ENCODE results near the gene BPTF. TPM values are rescaled to one million over a fixed set of nuclear protein-coding genes. Genes with fewer than 3 reads are reported as not detected.
A peak's percentile ranks its signal among the peaks of the same experiment; 100 is the strongest.

The BPTF gene
- total and polyA plus RNA-seq, 2 of the 13 experiments (the other 11 are each of a cell fraction or from before 2014, with no cell fraction given) = 43.5 to 66.1 TPM

DNA sequence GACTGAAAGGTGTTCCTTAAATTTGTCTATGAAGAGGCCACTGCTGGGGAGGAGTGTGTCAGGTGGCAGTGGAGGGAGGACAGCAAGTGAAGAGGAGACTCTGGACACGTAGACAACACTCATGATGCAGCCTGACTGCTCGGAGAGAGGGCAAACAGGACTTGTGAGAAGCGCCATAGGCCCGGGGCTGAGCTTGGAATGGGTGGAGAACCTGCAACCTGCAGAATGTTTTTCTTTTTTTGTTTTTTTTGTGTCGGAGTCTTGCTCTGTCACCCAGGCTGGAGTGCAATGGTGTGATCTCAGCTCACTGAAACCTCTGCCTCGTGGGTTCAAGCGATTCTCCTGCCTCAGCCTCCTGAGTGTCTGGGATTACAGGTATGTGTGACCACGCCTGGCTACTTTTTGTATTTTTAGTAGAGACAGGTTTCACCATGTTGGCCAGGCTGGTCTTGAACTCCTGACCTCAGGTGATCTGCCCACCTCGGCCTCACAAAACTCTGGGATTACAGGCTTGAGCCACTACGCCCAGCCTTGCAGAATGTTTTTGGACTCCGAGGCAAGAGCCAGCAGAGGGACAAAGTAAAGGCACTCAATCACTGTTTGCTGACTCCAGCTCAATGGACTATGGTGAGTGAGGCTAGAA is 189.9 kb downstream of the BPTF start (continued):
- TF ChIP-seq ZNF574 (CRISPR knock-in tag; IDR thresholded peaks at IDR 0.05) (no peak), ZNF350 (CRISPR knock-in tag; IDR thresholded peaks at IDR 0.05; ENCODE audit: borderline replicate concordance, low read depth) (peak; percentile 22; the same call in 1 of the 2 replicates), ARID4A (CRISPR knock-in tag; IDR thresholded peaks at IDR 0.05; ENCODE audit: borderline replicate concordance) (0 out of 2 replicates have a peak, but pooled peaks have one; percentile 45), MBNL3 (CRISPR knock-in tag; conservative IDR thresholded peaks at IDR 0.05) (no peak), SMC3 (IDR thresholded peaks at IDR 0.05; ENCODE audit: low read length) (no peak), TARDBP (CRISPR knock-in tag; IDR thresholded peaks at IDR 0.05) (0 out of 2 replicates have a peak, but pooled peaks have one; percentile 41), ZNF552 (CRISPR knock-in tag; IDR thresholded peaks at IDR 0.05; ENCODE audit: borderline replicate concordance) (no peak), ZNF709 (CRISPR knock-in tag; IDR thresholded peaks at IDR 0.05) (no peak), MIXL1 (CRISPR knock-in tag; IDR thresholded peaks at IDR 0.05) (no peak), ELF3 (CRISPR knock-in tag; IDR thresholded peaks at IDR 0.05) (no peak)

Data from HepG2 (cell line).